HEK293 (cell line): ENCODE measurements around the gene TPGS1.

ENCODE experiments used
- RBAK ChIP-seq: fragments of 450-650 bp; formaldehyde crosslinking; IDR thresholded peaks from 2 replicates; pipeline ENCODE4 v1.5.1; 2016; ENCODE audit warnings: missing biosample characterization, missing genetic modification characterization
- ZNF133 ChIP-seq: fragments of 450-650 bp; formaldehyde crosslinking; IDR thresholded peaks from 2 replicates; pipeline ENCODE4 v1.5.1; 2016; ENCODE audit warnings: missing biosample characterization, missing genetic modification characterization
- ZNF155 ChIP-seq: fragments of 450-650 bp; formaldehyde crosslinking; IDR thresholded peaks from 2 replicates; pipeline ENCODE4 v1.5.1; 2016; ENCODE audit warnings: missing biosample characterization, missing genetic modification characterization
- ZNF571 ChIP-seq: fragments of 450-650 bp; formaldehyde crosslinking; IDR thresholded peaks from 2 replicates; pipeline ENCODE4 v1.5.0; 2017; ENCODE audit warnings: missing biosample characterization, missing genetic modification characterization
- ZNF768 ChIP-seq: fragments of 450-650 bp; formaldehyde crosslinking; IDR thresholded peaks from 2 replicates; pipeline ENCODE4 v1.5.1; 2018; ENCODE audit warnings: missing biosample characterization, mild to moderate bottlenecking, missing genetic modification characterization
- TF ChIP-seq, protein P1 (sequence below): fragments of 450-650 bp; formaldehyde crosslinking; IDR thresholded peaks from 2 replicates; pipeline ENCODE4 v1.5.1; 2016; ENCODE audit warnings: missing biosample characterization, missing genetic modification characterization
- TF ChIP-seq, protein P2 (sequence below): fragments of 450-650 bp; formaldehyde crosslinking; optimal IDR thresholded peaks from 2 replicates; pipeline ENCODE3; 2016; ENCODE audit warnings: missing biosample characterization, mild to moderate bottlenecking, missing genetic modification characterization

DNA sequence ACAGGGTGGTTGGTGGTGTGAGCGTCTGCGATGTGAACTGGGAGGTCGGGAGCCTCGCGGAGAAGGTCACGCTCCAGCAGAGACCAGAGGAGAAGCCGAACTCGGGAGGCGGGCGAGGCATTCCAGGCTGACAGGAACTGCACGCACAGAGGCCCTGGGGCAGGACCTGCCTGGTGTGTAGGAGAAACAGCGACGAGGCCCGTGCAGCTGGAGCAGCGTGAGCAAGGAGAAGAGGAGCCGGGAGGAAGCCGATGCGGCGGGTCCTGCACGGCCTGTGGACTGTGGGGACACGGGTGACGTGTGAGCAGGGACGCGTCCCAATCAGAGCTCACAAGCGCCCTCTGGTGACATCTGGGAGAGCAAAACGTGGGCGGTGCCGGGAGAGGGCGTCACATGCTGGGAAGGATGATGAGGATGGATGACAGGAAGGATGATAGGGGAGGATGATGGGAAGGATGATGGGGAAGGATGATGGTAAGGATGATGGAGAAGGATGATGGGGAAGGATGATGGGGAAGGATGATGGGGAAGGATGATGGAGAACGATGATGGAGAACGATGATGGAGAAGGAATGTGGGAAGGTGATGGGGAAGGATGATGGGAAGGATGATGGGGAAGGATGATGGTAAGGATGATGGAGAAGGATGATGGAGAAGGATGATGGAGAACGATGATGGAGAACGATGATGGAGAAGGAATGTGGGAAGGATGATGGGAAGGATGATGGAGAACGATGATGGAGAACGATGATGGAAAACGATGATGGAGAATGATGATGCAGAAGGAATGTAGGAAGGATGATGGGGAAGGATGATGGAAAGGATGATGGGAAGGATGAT, 27.1 kb upstream of the TPGS1 start:
- TF ChIP-seq ZNF571, result no peak
- TF ChIP-seq, protein P1, sequence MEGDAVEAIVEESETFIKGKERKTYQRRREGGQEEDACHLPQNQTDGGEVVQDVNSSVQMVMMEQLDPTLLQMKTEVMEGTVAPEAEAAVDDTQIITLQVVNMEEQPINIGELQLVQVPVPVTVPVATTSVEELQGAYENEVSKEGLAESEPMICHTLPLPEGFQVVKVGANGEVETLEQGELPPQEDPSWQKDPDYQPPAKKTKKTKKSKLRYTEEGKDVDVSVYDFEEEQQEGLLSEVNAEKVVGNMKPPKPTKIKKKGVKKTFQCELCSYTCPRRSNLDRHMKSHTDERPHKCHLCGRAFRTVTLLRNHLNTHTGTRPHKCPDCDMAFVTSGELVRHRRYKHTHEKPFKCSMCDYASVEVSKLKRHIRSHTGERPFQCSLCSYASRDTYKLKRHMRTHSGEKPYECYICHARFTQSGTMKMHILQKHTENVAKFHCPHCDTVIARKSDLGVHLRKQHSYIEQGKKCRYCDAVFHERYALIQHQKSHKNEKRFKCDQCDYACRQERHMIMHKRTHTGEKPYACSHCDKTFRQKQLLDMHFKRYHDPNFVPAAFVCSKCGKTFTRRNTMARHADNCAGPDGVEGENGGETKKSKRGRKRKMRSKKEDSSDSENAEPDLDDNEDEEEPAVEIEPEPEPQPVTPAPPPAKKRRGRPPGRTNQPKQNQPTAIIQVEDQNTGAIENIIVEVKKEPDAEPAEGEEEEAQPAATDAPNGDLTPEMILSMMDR (tag by site-specific recombination), result peak; percentile 58; the same call in 1 of the 2 replicates
- no peak for TF ChIP-seq ZNF133
- no peak for TF ChIP-seq ZNF768 (tag by site-specific recombination)
- TF ChIP-seq, protein P2, sequence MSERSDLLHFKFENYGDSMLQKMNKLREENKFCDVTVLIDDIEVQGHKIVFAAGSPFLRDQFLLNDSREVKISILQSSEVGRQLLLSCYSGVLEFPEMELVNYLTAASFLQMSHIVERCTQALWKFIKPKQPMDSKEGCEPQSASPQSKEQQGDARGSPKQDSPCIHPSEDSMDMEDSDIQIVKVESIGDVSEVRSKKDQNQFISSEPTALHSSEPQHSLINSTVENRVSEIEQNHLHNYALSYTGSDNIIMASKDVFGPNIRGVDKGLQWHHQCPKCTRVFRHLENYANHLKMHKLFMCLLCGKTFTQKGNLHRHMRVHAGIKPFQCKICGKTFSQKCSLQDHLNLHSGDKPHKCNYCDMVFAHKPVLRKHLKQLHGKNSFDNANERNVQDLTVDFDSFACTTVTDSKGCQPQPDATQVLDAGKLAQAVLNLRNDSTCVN (tag by site-specific recombination), result peak; percentile 24
- TF ChIP-seq ZNF155 (tag by site-specific recombination), result no peak
- TF ChIP-seq RBAK (tag by site-specific recombination), result no peak
